AG04450 (cell line): Measurements from ENCODE around the gene POMGNT2. TPM values are rescaled to one million over a fixed set of nuclear protein-coding genes. Genes with fewer than 3 reads are reported as not detected.

Source experiments
- CTCF ChIA-PET: fragments of 300-600, 350-600 bp; formaldehyde crosslinking; extraction: SDS; loops from one replicate; lab custom pipeline; 2022; ENCODE audit warnings: antibody characterized with exemption, inconsistent platforms; lab: Charles Lee
- POLR2A ChIA-PET: fragments of 350-600 bp; formaldehyde crosslinking; extraction: SDS; loops from one replicate; lab custom pipeline; 2021; ENCODE audit warnings: antibody characterized with exemption, inconsistent platforms; lab: Yijun Ruan, JAX
- DNase-seq: peaks from one replicate; pipeline ENCODE4 v3.0.0-alpha.2; 2011; ENCODE audit warnings: low read depth, low spot score
- H3K27ac ChIP-seq: one replicate; pipeline ENCODE4 v1.5.1; 2012; ENCODE audit warnings: low read depth, low read length, control low read depth
- H3K27me3 ChIP-seq: one replicate; pipeline ENCODE4 v1.6.0; 2012; ENCODE audit warnings: low read length; ENCODE audit not compliant: control insufficient read depth, insufficient read depth
- H3K4me3 ChIP-seq: 2 replicates; pipeline ENCODE4 v1.5.1; 2011; ENCODE audit warnings: mild to moderate bottlenecking, low read depth, low read length, control low read depth
- H3K9me3 ChIP-seq: 2 replicates; pipeline ENCODE4 v1.5.1; 2012; ENCODE audit warnings: low read length; ENCODE audit not compliant: control insufficient read depth, insufficient read depth
- CTCF ChIP-seq: IDR thresholded peaks from 2 replicates; pipeline ENCODE4 v1.5.1; 2011; ENCODE audit warnings: low read depth, low read length, control low read depth, inconsistent platforms
- polyA plus RNA-seq: library from polyadenylated mRNA; depleted of rRNA; stranded (reverse); fragments of >200 nt; gene quantifications from 2 replicates; pipeline ENCODE4 v1.2.3, GENCODE V29; 2011; rRNA removed

Gene POMGNT2
- polyA plus RNA-seq, 1 experiment = 9.3 TPM

GRCh38 chr3:43031889-43032545 lies 73.9 kb downstream of the POMGNT2 start:
- peaks cover 4% of the 10 kb centered on the region; the same call in 1 of the 2 replicates for H3K9me3 ChIP-seq
- POLR2A ChIA-PET = no interaction called here
- no peak for DNase-seq
- H3K27ac ChIP-seq = no peak overlapping the region
- H3K4me3 ChIP-seq = no peak overlapping the region
- TF ChIP-seq CTCF = no peak
- CTCF ChIA-PET = no interaction called here
- H3K27me3 ChIP-seq = no peaks in the 10 kb centered on the region

DNA sequence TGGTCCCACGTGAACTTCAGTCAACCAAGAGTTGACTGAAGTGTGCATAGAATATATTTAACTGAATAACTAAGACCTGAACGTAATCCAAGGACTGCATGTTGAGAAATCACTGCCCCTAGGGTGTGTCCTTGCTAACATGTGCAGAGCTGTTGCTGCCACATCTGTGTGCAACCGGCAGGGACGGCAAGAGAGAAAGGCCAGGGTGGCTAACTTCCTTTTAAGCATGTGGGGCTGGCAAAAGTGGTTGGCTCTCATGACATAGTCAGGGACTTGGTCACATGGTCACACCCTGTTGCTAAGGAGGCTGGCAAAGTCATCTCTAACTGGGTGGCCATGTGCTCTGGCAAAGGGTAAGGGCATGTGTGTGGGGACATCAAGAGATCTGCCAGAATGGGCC lies 74.4 kb downstream of the POMGNT2 start:
- DNase-seq = no peak
- POLR2A ChIA-PET = no interaction called here

DNA sequence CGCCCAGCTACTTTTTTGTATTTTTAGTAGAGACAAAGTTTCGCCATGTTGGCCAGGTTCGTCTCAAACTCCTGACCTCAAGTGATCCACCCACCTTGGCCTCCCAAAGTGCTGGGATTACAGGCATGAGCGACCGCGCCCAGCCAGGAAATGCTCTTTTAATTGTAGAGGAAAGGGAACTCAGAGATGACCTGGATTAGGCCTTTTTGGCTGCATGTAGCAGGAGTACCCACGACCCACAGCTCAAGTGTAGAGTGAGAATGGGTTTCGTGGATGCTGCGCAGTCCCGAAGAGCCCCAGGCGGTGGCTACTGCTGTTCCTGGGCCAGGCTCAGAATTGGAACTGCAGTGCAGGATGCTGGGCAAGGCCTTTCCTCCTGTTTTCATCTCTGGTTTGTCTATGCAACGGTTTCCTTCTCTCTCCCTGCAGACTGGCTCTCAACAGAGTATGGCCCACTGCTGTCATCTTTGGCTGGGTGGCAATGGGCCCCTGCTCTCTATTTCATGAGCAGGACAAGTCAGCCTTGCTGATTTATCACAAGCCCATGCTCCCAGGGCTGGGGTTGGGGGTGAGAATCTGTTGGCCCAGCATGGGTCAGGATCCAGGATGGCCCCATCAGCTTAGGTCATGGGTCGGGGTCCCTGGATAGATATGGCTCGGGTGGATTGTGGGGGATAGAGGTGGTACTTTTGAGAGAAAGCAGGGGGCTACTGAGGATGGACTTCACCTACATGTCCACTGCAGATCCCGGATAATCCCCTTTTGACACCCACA lies 75.5 kb downstream of the POMGNT2 start:
- CTCF ChIA-PET = no interaction called here
- Histone ChIP-seq H3K4me3 (no peak overlapping the region), H3K9me3 (peaks cover 4% of the 10 kb centered on the region; the same call in 1 of the 2 replicates), H3K27me3 (no peaks in the 10 kb centered on the region), H3K27ac (no peak overlapping the region)
- POLR2A ChIA-PET = no interaction called here
- no peak for DNase-seq
- TF ChIP-seq CTCF = no peak

More for the DNA sequence above, 74.4 kb downstream of the POMGNT2 start:
- Histone ChIP-seq H3K4me3 (no peak overlapping the region), H3K9me3 (peaks cover 4% of the 10 kb centered on the region; the same call in 1 of the 2 replicates), H3K27me3 (no peaks in the 10 kb centered on the region), H3K27ac (no peak overlapping the region)
- CTCF ChIA-PET = no interaction called here
- TF ChIP-seq CTCF = no peak

Other genes with a start within 250 kb of the POMGNT2 start
- not detected in 2 replicates for gene CYP8B1, start 230.2 kb downstream of the POMGNT2 start, polyA plus RNA-seq
- gene ZNF662, start 199.9 kb downstream of the POMGNT2 start, polyA plus RNA-seq = 1.3 TPM in 2 replicates
- gene GASK1A, start 126.8 kb downstream of the POMGNT2 start, polyA plus RNA-seq = 0.43 and 0.46 TPM in 2 replicates
- gene SNRK, start 180.5 kb upstream of the POMGNT2 start, polyA plus RNA-seq = 10.6 and 11.4 TPM in 2 replicates